Mesenchymal stem cell (in vitro differentiated cells and primary cell): Measurements from ENCODE around the gene WFDC8. TPM values are rescaled to one million over a fixed set of nuclear protein-coding genes. Genes with fewer than 3 reads are reported as not detected.

ENCODE experiments used
- DNase-seq: peaks from one replicate; pipeline ENCODE4 v3.0.0-alpha.2; 2013
- H2AFZ ChIP-seq: one replicate; pipeline ENCODE4 v1.6.1; 2013; ENCODE audit warnings: low read depth, mild to moderate bottlenecking, control low read depth, inconsistent platforms, low read length, moderate library complexity
- H2AK5ac ChIP-seq: 2 replicates; pipeline ENCODE4 v1.6.1; 2013; ENCODE audit warnings: low read length, moderate library complexity, mild to moderate bottlenecking, inconsistent platforms; ENCODE audit not compliant: severe bottlenecking
- H2BK120ac ChIP-seq: one replicate; pipeline ENCODE4 v1.6.1; 2013; ENCODE audit warnings: low read depth, mild to moderate bottlenecking, inconsistent platforms, low read length, moderate library complexity
- H2BK12ac ChIP-seq, 2 experiments: one replicate each; pipeline ENCODE4 v1.6.1; 2013; ENCODE audit warnings: inconsistent platforms in 2 of 2, low read length in 2 of 2, mild to moderate bottlenecking in 2 of 2, moderate library complexity in 2 of 2, control low read depth in 1 of 2
- H2BK15ac ChIP-seq: one replicate; pipeline ENCODE4 v1.6.1; 2013; ENCODE audit warnings: mild to moderate bottlenecking, low read depth, inconsistent platforms; ENCODE audit not compliant: poor library complexity, severe bottlenecking
- H2BK5ac ChIP-seq: 2 replicates; pipeline ENCODE4 v1.6.1; 2013; ENCODE audit warnings: low read depth, mild to moderate bottlenecking, low read length, control low read depth, inconsistent platforms; ENCODE audit not compliant: poor library complexity, severe bottlenecking
- H3K14ac ChIP-seq, 2 experiments: one replicate each; pipeline ENCODE4 v1.6.1; 2013; ENCODE audit warnings: inconsistent platforms in 2 of 2, low read length in 2 of 2, control low read depth in 1 of 2, mild to moderate bottlenecking in 1 of 2, moderate library complexity in 1 of 2
- H3K18ac ChIP-seq, 2 experiments: one replicate each; pipeline ENCODE4 v1.6.1; 2013; ENCODE audit warnings: inconsistent platforms in 2 of 2, low read length in 2 of 2, control low read depth in 1 of 2, low read depth in 1 of 2, mild to moderate bottlenecking in 1 of 2
- H3K23ac ChIP-seq, 2 experiments: one replicate each; pipeline ENCODE4 v1.6.1; 2013; ENCODE audit warnings: inconsistent platforms in 2 of 2, low read length in 2 of 2, mild to moderate bottlenecking in 2 of 2, moderate library complexity in 2 of 2, control low read depth in 1 of 2
- H3K27ac ChIP-seq: 2 replicates; pipeline ENCODE4 v1.5.1; 2013; ENCODE audit warnings: mild to moderate bottlenecking, moderate library complexity, low read length, control low read depth, inconsistent platforms; ENCODE audit not compliant: poor library complexity, severe bottlenecking
- H3K27me3 ChIP-seq, 2 experiments: 2 replicates each; pipeline versions ENCODE4 v1.6.1 to v1.7.0; 2013; ENCODE audit warnings: low read length in 2 of 2, mild to moderate bottlenecking in 2 of 2, moderate library complexity in 2 of 2, control low read depth in 1 of 2, inconsistent platforms in 1 of 2; ENCODE audit not compliant: control insufficient read depth in 1 of 2, insufficient read depth in 1 of 2
- H3K36me3 ChIP-seq, 2 experiments: 2 replicates each; pipeline versions ENCODE4 v1.6.1 to v1.7.0; 2013; ENCODE audit warnings: low read length in 2 of 2, control low read depth in 1 of 2, inconsistent platforms in 1 of 2, low read depth in 1 of 2, mild to moderate bottlenecking in 1 of 2; ENCODE audit not compliant: insufficient read depth in 2 of 2, control insufficient read depth in 1 of 2
- H3K4ac ChIP-seq, 2 experiments: one replicate each; pipeline ENCODE4 v1.6.1; 2013; ENCODE audit warnings: inconsistent platforms in 2 of 2, low read length in 2 of 2, mild to moderate bottlenecking in 2 of 2, moderate library complexity in 2 of 2, control low read depth in 1 of 2, low read depth in 1 of 2
- H3K4me1 ChIP-seq: 2 replicates; pipeline ENCODE4 v1.6.1; 2013; ENCODE audit warnings: low read depth, low read length, control low read depth; ENCODE audit not compliant: control insufficient read depth, insufficient read depth
- H3K4me2 ChIP-seq: 2 replicates; pipeline ENCODE4 v1.6.1; 2013; ENCODE audit warnings: low read length, mild to moderate bottlenecking, inconsistent platforms; ENCODE audit not compliant: poor library complexity, severe bottlenecking
- H3K4me3 ChIP-seq, 2 experiments: 2 replicates each; pipeline versions ENCODE4 v1.5.1 to v1.7.0; 2013; ENCODE audit warnings: low read length in 2 of 2, mild to moderate bottlenecking in 2 of 2, control low read depth in 1 of 2, low read depth in 1 of 2; ENCODE audit not compliant: insufficient read depth in 1 of 2
- H3K79me1 ChIP-seq: replicated peaks from 2 replicates; pipeline ENCODE4 v1.6.1; 2013; ENCODE audit warnings: mild to moderate bottlenecking, control low read depth, low read length, inconsistent platforms; ENCODE audit not compliant: poor library complexity, severe bottlenecking
- H3K9ac ChIP-seq: 2 replicates; pipeline ENCODE4 v1.7.0; 2013; ENCODE audit warnings: mild to moderate bottlenecking, low read length, moderate library complexity
- H3K9me3 ChIP-seq: 2 replicates; pipeline ENCODE4 v1.7.0; 2013; ENCODE audit warnings: mild to moderate bottlenecking, low read length; ENCODE audit not compliant: control insufficient read depth
- H4K8ac ChIP-seq: one replicate; pipeline ENCODE4 v1.6.1; 2013; ENCODE audit warnings: inconsistent platforms, mild to moderate bottlenecking, low read length, moderate library complexity
- H4K91ac ChIP-seq: one replicate; pipeline ENCODE4 v1.6.1; 2013; ENCODE audit warnings: mild to moderate bottlenecking, low read length, inconsistent platforms
- WGBS: methylation state at CpG from one replicate; pipeline ENCODE4 v1.1.7; 2013; ENCODE audit warnings: mixed read lengths; 5-methylcytosine and 5-hydroxymethylcytosine counted together
- small RNA-seq: library from polyadenylated mRNA; stranded (forward); fragments of <200 nt; extraction: miRNeasy Mini kit (QIAGEN cat#:217004); gene quantifications from one replicate; pipeline ENCODE3, GENCODE V24; 2013; ENCODE audit warnings: low read depth

Gene WFDC8

GRCh38 chr20:45502561-45502960 lies 76.5 kb downstream of the WFDC8 start:
- H3K4me1 ChIP-seq, result no peaks in the 10 kb centered on the region
- H3K4me2 ChIP-seq, result no peak overlapping the region
- no peak overlapping the region for H3K23ac ChIP-seq
- H2AFZ ChIP-seq, result no peak overlapping the region
- no peaks in the 10 kb centered on the region for H3K36me3 ChIP-seq
- H3K27ac ChIP-seq, result no peak overlapping the region
- H3K79me1 ChIP-seq, result no peaks in the 10 kb centered on the region
- no peak overlapping the region for H2BK15ac ChIP-seq
- H4K91ac ChIP-seq, result no peak overlapping the region
- no peak overlapping the region for H2BK5ac ChIP-seq
- DNase-seq, result no peak
- H4K8ac ChIP-seq, result no peak overlapping the region
- no peak overlapping the region for H2BK120ac ChIP-seq
- no peaks in the 10 kb centered on the region for H3K9me3 ChIP-seq
- WGBS, result 60% methylated on average over 1 of the region's 1 CpG
- no peak overlapping the region for H3K18ac ChIP-seq
- no peak overlapping the region for H2AK5ac ChIP-seq
- no peak overlapping the region for H3K4ac ChIP-seq
- H3K27me3 ChIP-seq, result peaks cover 0 to 40% of the 10 kb centered on the region in 2 experiments
- no peak overlapping the region for H2BK12ac ChIP-seq
- no peak overlapping the region for H3K14ac ChIP-seq
- no peak overlapping the region for H3K4me3 ChIP-seq
- no peak overlapping the region for H3K9ac ChIP-seq

Small RNA genes within 50 kb of the gene (small RNA-seq; reads per million reads assigned to genes)
- gene AL031663.1 (not detected), gene HSPD1P21 (not detected), gene RNA5SP485 (not detected)
